A673 (cell line): ENCODE results near the gene TRPV2.

Source experiments
- CTCF ChIP-seq: fragments of 300-800, 200-600 bp; sonication (generic); conservative IDR thresholded peaks from 2 replicates; pipeline ENCODE4 v1.5.1; 2017; ENCODE audit warnings: low read depth, mild to moderate bottlenecking, antibody characterized with exemption, low read length, moderate library complexity, mixed read lengths
- EZH2 ChIP-seq: fragments of 200-600 bp; sonication (generic); IDR thresholded peaks from 2 replicates; pipeline ENCODE4 v1.6.1; 2017; ENCODE audit warnings: borderline replicate concordance, low read depth, mild to moderate bottlenecking, mixed read lengths, antibody characterized with exemption, low read length; ENCODE audit not compliant: poor library complexity, severe bottlenecking

DNA sequence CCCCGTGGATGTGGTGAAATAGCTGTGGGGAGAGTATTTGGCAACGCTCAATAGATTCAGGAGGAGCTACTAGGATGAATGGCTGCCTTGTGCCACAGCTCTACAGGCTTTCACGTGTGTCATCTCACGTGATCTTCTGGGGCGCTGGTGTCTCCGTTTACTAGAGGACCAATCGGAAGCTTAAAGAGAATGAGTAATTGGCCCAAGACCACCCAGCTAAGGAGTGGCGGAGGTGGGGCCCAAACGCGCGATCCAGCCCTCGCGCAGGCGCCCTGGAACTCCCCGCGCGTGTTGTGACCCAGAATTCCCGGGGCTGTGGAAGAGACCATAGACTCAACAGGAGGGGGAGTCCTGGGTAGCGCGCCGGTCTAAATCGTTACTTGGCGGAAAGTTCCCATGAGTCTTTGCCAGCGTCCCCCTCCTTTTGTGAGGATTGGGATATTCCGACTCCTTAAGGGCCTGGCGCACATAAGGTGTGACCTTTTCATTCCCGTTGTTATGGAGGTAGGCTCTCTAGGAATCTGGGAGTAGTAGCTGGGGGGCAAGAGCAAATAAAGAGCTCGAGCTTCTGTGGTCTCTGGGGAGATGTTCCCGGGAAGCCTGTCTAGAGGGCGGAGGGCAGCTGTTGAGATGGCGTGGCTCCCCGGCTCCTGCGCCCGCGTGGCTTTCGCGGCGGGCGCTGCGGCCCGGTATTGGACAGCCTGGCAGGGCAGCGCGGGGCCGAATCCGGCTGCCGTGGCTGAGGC, 23.4 kb downstream of the TRPV2 start:
- TF ChIP-seq CTCF, result no peak
- no peak for TF ChIP-seq EZH2
